MM.1S (cell line): Measurements from ENCODE around the gene NOL4L.

ENCODE experiments used
- DNase-seq: peaks from one replicate; pipeline ENCODE4 v3.0.0-alpha.2; 2015
- H2AFZ ChIP-seq: fragments of 300-600 bp; sonication (generic); 2 replicates; pipeline ENCODE4 v1.6.0; 2016; ENCODE audit warnings: antibody characterized with exemption, low read length
- H3F3A ChIP-seq: fragments of 300-600 bp; sonication (generic); 2 replicates; pipeline ENCODE4 v1.6.1; 2016; ENCODE audit warnings: mild to moderate bottlenecking, antibody characterized with exemption, low read length, moderate library complexity, mixed read lengths; ENCODE audit not compliant: insufficient read depth
- H3K27ac ChIP-seq: fragments of 300-600 bp; sonication (generic); 2 replicates; pipeline ENCODE4 v1.5.1; 2016; ENCODE audit warnings: mild to moderate bottlenecking, low read length
- H3K27me3 ChIP-seq: fragments of 300-600 bp; sonication (generic); replicated peaks from 2 replicates; pipeline ENCODE4 v1.6.0; 2016; ENCODE audit warnings: low read length; ENCODE audit not compliant: insufficient read depth
- H3K36me3 ChIP-seq: fragments of 300-600 bp; sonication (generic); replicated peaks from 2 replicates; pipeline ENCODE4 v1.6.1; 2016; ENCODE audit warnings: mild to moderate bottlenecking, low read length, mixed read lengths; ENCODE audit not compliant: insufficient read depth
- H3K4me1 ChIP-seq: fragments of 300-600 bp; sonication (generic); 2 replicates; pipeline ENCODE4 v1.6.1; 2016; ENCODE audit warnings: low read length, mixed read lengths
- H3K4me2 ChIP-seq: fragments of 300-600 bp; sonication (generic); 2 replicates; pipeline ENCODE4 v1.6.0; 2016; ENCODE audit warnings: low read depth, low read length
- H3K4me3 ChIP-seq: fragments of 300-600 bp; sonication (generic); 2 replicates; pipeline ENCODE4 v1.5.1; 2016; ENCODE audit warnings: low read length, mixed read lengths
- H3K79me2 ChIP-seq: fragments of 300-600 bp; sonication (generic); 2 replicates; pipeline ENCODE4 v1.6.1; 2016; ENCODE audit warnings: mixed run types, low read length, mixed read lengths
- H3K9ac ChIP-seq: fragments of 300-600 bp; sonication (generic); 2 replicates; pipeline ENCODE4 v1.6.1; 2016; ENCODE audit warnings: low read length, mixed read lengths
- H3K9me2 ChIP-seq: fragments of 300-600 bp; sonication (generic); replicated peaks from 2 replicates; pipeline ENCODE4 v1.6.1; 2016; ENCODE audit warnings: mild to moderate bottlenecking, low read length, mixed read lengths; ENCODE audit not compliant: insufficient read depth
- H3K9me3 ChIP-seq: fragments of 300-600 bp; sonication (generic); replicated peaks from 2 replicates; pipeline ENCODE4 v1.6.1; 2016; ENCODE audit warnings: mild to moderate bottlenecking, low read length, mixed read lengths; ENCODE audit not compliant: insufficient read depth
- H4K20me1 ChIP-seq: fragments of 300-600 bp; sonication (generic); 2 replicates; pipeline ENCODE4 v1.6.1; 2016; ENCODE audit warnings: mild to moderate bottlenecking, low read length, moderate library complexity, mixed read lengths; ENCODE audit not compliant: insufficient read depth
- CTCF ChIP-seq: fragments of 300-600 bp; sonication (generic); IDR thresholded peaks from 2 replicates; pipeline ENCODE4 v1.5.1; 2016; ENCODE audit warnings: antibody characterized with exemption, low read length, mixed read lengths
- EZH2 ChIP-seq: fragments of 300-600 bp; sonication (generic); optimal IDR thresholded peaks from 2 replicates; pipeline ENCODE3; 2017; ENCODE audit warnings: low read depth, mild to moderate bottlenecking, antibody characterized with exemption, low read length, mixed read lengths
- EZH2phosphoT487 ChIP-seq: fragments of 300-600 bp; sonication (generic); IDR thresholded peaks from 2 replicates; pipeline ENCODE4 v1.6.1; 2018; ENCODE audit warnings: antibody characterized with exemption, low read length

The NOL4L gene

GRCh38 chr20:32585586-32586127, 524 bp upstream of the NOL4L start:
- TF ChIP-seq EZH2phosphoT487 (0 out of 2 replicates have a peak, but pooled peaks have one; percentile 46), CTCF (no peak), EZH2 (peak; percentile 42)
- Histone ChIP-seq H3K4me3 (no peak overlapping the region), H3K27ac (no peak overlapping the region), H3K79me2 (no peaks in the 10 kb centered on the region), H3K9me2 (no peaks in the 10 kb centered on the region), H3K27me3 (peaks cover 42% of the 10 kb centered on the region), H2AFZ (no peak overlapping the region), H3K4me1 (no peaks in the 10 kb centered on the region), H4K20me1 (no peaks in the 10 kb centered on the region), H3F3A (no peaks in the 10 kb centered on the region), H3K4me2 (no peak overlapping the region), H3K9ac (no peak overlapping the region), H3K9me3 (no peaks in the 10 kb centered on the region), H3K36me3 (no peaks in the 10 kb centered on the region)
- no peak for DNase-seq

GRCh38 chr20:32583581-32584070, 1.5 kb downstream of the NOL4L start:
- Histone ChIP-seq H3K4me2 (no peak overlapping the region), H3K9ac (no peak overlapping the region), H4K20me1 (no peaks in the 10 kb centered on the region), H3K4me3 (no peak overlapping the region; the same call in 1 of the 2 replicates), H3K9me3 (no peaks in the 10 kb centered on the region), H3K79me2 (no peaks in the 10 kb centered on the region), H3K27me3 (peaks cover 31% of the 10 kb centered on the region), H3K27ac (no peak overlapping the region), H3F3A (no peaks in the 10 kb centered on the region), H3K36me3 (no peaks in the 10 kb centered on the region), H2AFZ (no peak overlapping the region), H3K9me2 (no peaks in the 10 kb centered on the region), H3K4me1 (no peaks in the 10 kb centered on the region)
- no peak for DNase-seq
- TF ChIP-seq EZH2 = no peak

GRCh38 chr20:32582659-32583580, 2.2 kb downstream of the NOL4L start:
- H3F3A ChIP-seq = no peaks in the 10 kb centered on the region
- H2AFZ ChIP-seq = no peak overlapping the region
- no peak overlapping the region for H3K4me3 ChIP-seq
- no peaks in the 10 kb centered on the region for H3K9me3 ChIP-seq
- H3K4me1 ChIP-seq = no peaks in the 10 kb centered on the region
- no peaks in the 10 kb centered on the region for H3K9me2 ChIP-seq
- no peak overlapping the region for H3K4me2 ChIP-seq
- H3K79me2 ChIP-seq = no peaks in the 10 kb centered on the region
- no peaks in the 10 kb centered on the region for H4K20me1 ChIP-seq
- H3K36me3 ChIP-seq = no peaks in the 10 kb centered on the region
- peaks cover 25% of the 10 kb centered on the region for H3K27me3 ChIP-seq
- no peak overlapping the region for H3K27ac ChIP-seq
- H3K9ac ChIP-seq = no peak overlapping the region
- no peak for DNase-seq
- TF ChIP-seq EZH2 = no peak
- TF ChIP-seq CTCF = no peak
- TF ChIP-seq EZH2phosphoT487 = no peak
